ENCODE data around the gene CMTR2. TPM values are rescaled to one million over a fixed set of nuclear protein-coding genes. Genes with fewer than 3 reads are reported as not detected.

Gene CMTR2
- total and polyA plus RNA-seq, 2 of the 4 experiments (the other 2 are of a cell fraction) = 10.6 to 21.9 TPM

DNA sequence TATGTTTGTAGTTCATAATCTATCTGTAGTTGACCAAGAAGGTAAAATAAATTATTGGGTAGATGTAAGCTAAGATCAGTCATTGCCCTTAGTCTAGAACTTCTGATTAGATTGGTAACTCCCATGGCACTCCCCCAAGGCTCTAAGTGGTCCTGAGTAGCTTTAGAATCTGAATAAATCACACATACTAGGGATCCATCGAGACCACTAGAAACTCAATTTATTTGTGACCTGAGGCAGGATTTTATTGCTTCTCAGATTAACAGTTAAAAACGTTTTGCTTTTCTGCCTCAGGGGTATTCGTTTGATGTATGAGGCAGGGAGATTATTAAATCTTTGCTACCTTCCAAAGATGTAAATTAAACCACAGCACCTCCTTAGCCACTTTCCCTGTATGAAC is 24.9 kb downstream of the CMTR2 start:
- intact Hi-C loops (cut with micrococcal nuclease) (no loop called here), in situ Hi-C loops (cut with MboI; ENCODE audit: low sequenced_read_pairs) (no loop called here), dilution Hi-C loops (cut with HindIII; ENCODE audit: low sequenced_read_pairs, unreplicated experiment) (no loop called here)
- Histone ChIP-seq H4K5ac (ENCODE audit: low read depth, low read length) (no peak overlapping the region), H3K23ac (ENCODE audit: low read depth, low read length) (no peak overlapping the region), H3K4me3 (ENCODE audit: insufficient read depth, low read depth, low read length) (no peak overlapping the region), H3K36me3 (ENCODE audit: control insufficient read depth, insufficient read depth, low read length) (no peaks in the 10 kb centered on the region), H3K27ac (ENCODE audit: insufficient read depth, low read length) (no peak overlapping the region), H2BK20ac (ENCODE audit: low read depth, low read length) (no peak overlapping the region), H3K9ac (ENCODE audit: low read depth, low read length) (no peak overlapping the region), H2BK15ac (ENCODE audit: low read depth, low read length) (no peak overlapping the region), H2AK9ac (replicated peaks; ENCODE audit: low read depth, low read length, poor library complexity) (no peak overlapping the region), H2AK5ac (ENCODE audit: low read depth, low read length) (no peak overlapping the region), H3K14ac (replicated peaks; ENCODE audit: low read depth, low read length) (no peak overlapping the region), H3K9me1 (ENCODE audit: insufficient read depth, low read length) (no peaks in the 10 kb centered on the region), H3K56ac (ENCODE audit: extremely low read depth, insufficient read depth, low read length) (no peak overlapping the region), H3K4ac (ENCODE audit: low read depth, low read length) (no peak overlapping the region), H3K27me3 (ENCODE audit: control insufficient read depth, insufficient read depth, low read length) (no peaks in the 10 kb centered on the region), H4K91ac (ENCODE audit: insufficient read depth, low read depth, low read length) (no peak overlapping the region), H4K20me1 (ENCODE audit: insufficient read depth, low read length) (no peaks in the 10 kb centered on the region), H3K79me1 (ENCODE audit: low read depth in 1 of 2, low read length in 2 of 2) (no peaks in the 10 kb centered on the region), H3K4me1 (ENCODE audit: control insufficient read depth, insufficient read depth, low read length) (no peaks in the 10 kb centered on the region), H3K4me2 (ENCODE audit: low read depth, low read length) (no peak overlapping the region), H2BK5ac (ENCODE audit: low read depth, low read length, poor library complexity, severe bottlenecking) (no peak overlapping the region), H2AFZ (replicated peaks; ENCODE audit: low read length, poor library complexity) (no peak overlapping the region), H2BK120ac (ENCODE audit: low read depth, low read length) (no peak overlapping the region), H3K18ac (ENCODE audit: low read depth, low read length) (no peak overlapping the region), H4K8ac (ENCODE audit: low read depth in 2 of 2, low read length in 2 of 2) (no peak overlapping the region), H3K9me3 (ENCODE audit: control insufficient read depth, insufficient read depth, low read length) (no peaks in the 10 kb centered on the region)
- ChIA-PET POLR2A (ENCODE audit: unreplicated experiment) (no interaction called here), CTCF (no interaction called here)
- no CpG with 5 or more reads among the region's 3 CpGs for WGBS, 2 experiments (ENCODE audit: extremely low coverage in 2 of 2, insufficient read length in 1 of 2)
- TF ChIP-seq, protein P1, sequence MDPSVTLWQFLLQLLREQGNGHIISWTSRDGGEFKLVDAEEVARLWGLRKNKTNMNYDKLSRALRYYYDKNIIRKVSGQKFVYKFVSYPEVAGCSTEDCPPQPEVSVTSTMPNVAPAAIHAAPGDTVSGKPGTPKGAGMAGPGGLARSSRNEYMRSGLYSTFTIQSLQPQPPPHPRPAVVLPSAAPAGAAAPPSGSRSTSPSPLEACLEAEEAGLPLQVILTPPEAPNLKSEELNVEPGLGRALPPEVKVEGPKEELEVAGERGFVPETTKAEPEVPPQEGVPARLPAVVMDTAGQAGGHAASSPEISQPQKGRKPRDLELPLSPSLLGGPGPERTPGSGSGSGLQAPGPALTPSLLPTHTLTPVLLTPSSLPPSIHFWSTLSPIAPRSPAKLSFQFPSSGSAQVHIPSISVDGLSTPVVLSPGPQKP (IDR thresholded peaks at IDR 0.05; ENCODE audit: borderline replicate concordance, low read depth, low read length) = no peak
- TF ChIP-seq MXI1 (IDR thresholded peaks at IDR 0.05; ENCODE audit: borderline replicate concordance, low read depth, low read length) = no peak
- no peak for TF ChIP-seq CEBPB (IDR thresholded peaks at IDR 0.05; ENCODE audit: low read depth, low read length)
- no peak for TF ChIP-seq MAZ (IDR thresholded peaks at IDR 0.05; ENCODE audit: borderline replicate concordance, low read depth, low read length)
- no peak for TF ChIP-seq FOS (IDR thresholded peaks at IDR 0.05; ENCODE audit: low read depth, low read length)
- TF ChIP-seq RAD21 (IDR thresholded peaks at IDR 0.05; ENCODE audit: low read length) = no peak
- no peak for TF ChIP-seq SMC3 (IDR thresholded peaks at IDR 0.05; ENCODE audit: low read depth, low read length)
- TF ChIP-seq NFE2L2 (IDR thresholded peaks at IDR 0.05; ENCODE audit: low read depth, low read length) = no peak
- no peak for TF ChIP-seq RFX5 (IDR thresholded peaks at IDR 0.05; ENCODE audit: low read depth, low read length)
- TF ChIP-seq CHD1 (IDR thresholded peaks at IDR 0.05; ENCODE audit: low read depth, low read length) = no peak
- DNase-seq = no peak
- ATAC-seq (ENCODE audit: low read depth) = no peak
- BruUV-seq (replicated peaks) = no TSS peak
